H9 (cell line): ENCODE measurements around the gene NKD2. TPM values are rescaled to one million over a fixed set of nuclear protein-coding genes. Genes with fewer than 3 reads are reported as not detected.

Experiments used
- DNase-seq: peaks from one replicate; pipeline ENCODE4 v3.0.0-alpha.2; 2017
- H2AFZ ChIP-seq: one replicate; pipeline ENCODE4 v1.6.1; 2013; ENCODE audit warnings: mild to moderate bottlenecking, low read length, control low read depth, moderate library complexity
- H2AK5ac ChIP-seq: 2 replicates; pipeline ENCODE4 v1.6.1; 2013; ENCODE audit warnings: low read length, control low read depth, mixed read lengths; ENCODE audit not compliant: insufficient read length
- H2BK120ac ChIP-seq: one replicate; pipeline ENCODE4 v1.6.1; 2013; ENCODE audit warnings: low read depth, mild to moderate bottlenecking, low read length, control low read depth, inconsistent platforms; ENCODE audit not compliant: poor library complexity, severe bottlenecking
- H2BK12ac ChIP-seq: 2 replicates; pipeline ENCODE4 v1.6.1; 2013; ENCODE audit warnings: low read length, control low read depth, mixed read lengths, low read depth; ENCODE audit not compliant: insufficient read length
- H2BK15ac ChIP-seq: 2 replicates; pipeline ENCODE4 v1.6.1; 2013; ENCODE audit warnings: low read depth, low read length, control low read depth
- H2BK20ac ChIP-seq: one replicate; pipeline ENCODE4 v1.6.1; 2013; ENCODE audit warnings: low read depth, mild to moderate bottlenecking, low read length, control low read depth, inconsistent platforms; ENCODE audit not compliant: poor library complexity, severe bottlenecking
- H2BK5ac ChIP-seq: 2 replicates; pipeline ENCODE4 v1.6.1; 2013; ENCODE audit warnings: low read length, control low read depth, mixed read lengths; ENCODE audit not compliant: insufficient read length
- H3K14ac ChIP-seq: 2 replicates; pipeline ENCODE4 v1.6.1; 2013; ENCODE audit warnings: low read length, control low read depth; ENCODE audit not compliant: insufficient read depth
- H3K18ac ChIP-seq: 2 replicates; pipeline ENCODE4 v1.6.1; 2013; ENCODE audit warnings: low read depth, mild to moderate bottlenecking, mixed read lengths, low read length, control low read depth; ENCODE audit not compliant: insufficient read length
- H3K23ac ChIP-seq: 2 replicates; pipeline ENCODE4 v1.6.1; 2013; ENCODE audit warnings: low read length, control low read depth, mixed read lengths, low read depth; ENCODE audit not compliant: insufficient read length
- H3K23me2 ChIP-seq: 2 replicates; pipeline ENCODE4 v1.6.1; 2013; ENCODE audit warnings: low read depth, mild to moderate bottlenecking, mixed read lengths, low read length, control low read depth; ENCODE audit not compliant: insufficient read length, poor library complexity, severe bottlenecking
- H3K27ac ChIP-seq: 2 replicates; pipeline ENCODE4 v1.5.1; 2013; ENCODE audit warnings: low read length, control low read depth, mixed read lengths, low read depth; ENCODE audit not compliant: insufficient read length
- H3K27me3 ChIP-seq: 2 replicates; pipeline ENCODE4 v1.6.1; 2013; ENCODE audit warnings: low read length, control low read depth, inconsistent platforms; ENCODE audit not compliant: insufficient read depth
- H3K4ac ChIP-seq: 2 replicates; pipeline ENCODE4 v1.6.1; 2013; ENCODE audit warnings: low read depth, mild to moderate bottlenecking, control low read depth, inconsistent platforms, low read length, moderate library complexity
- H3K4me1 ChIP-seq: 2 replicates; pipeline ENCODE4 v1.6.1; 2013; ENCODE audit warnings: low read length, control low read depth, inconsistent platforms; ENCODE audit not compliant: insufficient read depth
- H3K4me2 ChIP-seq: 2 replicates; pipeline ENCODE4 v1.6.1; 2013; ENCODE audit warnings: low read length, control low read depth, mixed read lengths; ENCODE audit not compliant: insufficient read length, insufficient read depth
- H3K56ac ChIP-seq: 2 replicates; pipeline ENCODE4 v1.6.1; 2013; ENCODE audit warnings: low read depth, mild to moderate bottlenecking, mixed read lengths, low read length, control low read depth; ENCODE audit not compliant: insufficient read length
- H3K79me1 ChIP-seq: 2 replicates; pipeline ENCODE4 v1.6.1; 2013; ENCODE audit warnings: low read depth, mild to moderate bottlenecking, moderate library complexity, low read length, control low read depth, inconsistent platforms; ENCODE audit not compliant: insufficient read depth, poor library complexity, severe bottlenecking
- H3K79me2 ChIP-seq: 2 replicates; pipeline ENCODE4 v1.6.1; 2013; ENCODE audit warnings: low read length, control low read depth, inconsistent platforms; ENCODE audit not compliant: insufficient read depth
- H3K9ac ChIP-seq: 2 replicates; pipeline ENCODE4 v1.6.1; 2013; ENCODE audit warnings: low read length, control low read depth, mixed read lengths; ENCODE audit not compliant: insufficient read length; ENCODE audit errors: extremely low read depth
- H3K9me3 ChIP-seq: one replicate; pipeline ENCODE4 v1.6.1; 2013; ENCODE audit warnings: low read depth, low read length, inconsistent platforms; ENCODE audit not compliant: control insufficient read depth
- H3T11ph ChIP-seq: one replicate; pipeline ENCODE4 v1.6.1; 2013; ENCODE audit warnings: mild to moderate bottlenecking, low read length, control low read depth, inconsistent platforms
- H4K20me1 ChIP-seq: one replicate; pipeline ENCODE4 v1.6.1; 2013; ENCODE audit not compliant: control insufficient read depth, insufficient read length, insufficient read depth
- H4K5ac ChIP-seq: 2 replicates; pipeline ENCODE4 v1.6.1; 2013; ENCODE audit warnings: low read depth, mild to moderate bottlenecking, mixed read lengths, low read length, control low read depth; ENCODE audit not compliant: insufficient read length
- H4K8ac ChIP-seq: replicated peaks from 2 replicates; pipeline ENCODE4 v1.6.1; 2013; ENCODE audit warnings: low read length, control low read depth, mixed read lengths, low read depth; ENCODE audit not compliant: insufficient read length
- H4K91ac ChIP-seq: 2 replicates; pipeline ENCODE4 v1.6.1; 2013; ENCODE audit warnings: low read depth, mild to moderate bottlenecking, moderate library complexity, mixed read lengths, low read length, control low read depth; ENCODE audit not compliant: insufficient read length
- H3K27ac Mint-ChIP-seq, 3 experiments: 2 replicates in 2 of 3; 3 replicates in 1 of 3; pipeline ENCODE4 v1.8.0; 2020 to 2021; ENCODE audit warnings: mixed read lengths in 3 of 3, mild to moderate bottlenecking in 1 of 3, moderate library complexity in 1 of 3
- H3K27me3 Mint-ChIP-seq: 2 replicates; pipeline ENCODE4 v1.8.0; 2021; ENCODE audit warnings: low read depth, mild to moderate bottlenecking, moderate library complexity, mixed read lengths
- H3K36me3 Mint-ChIP-seq, 3 experiments: 2 replicates in 2 of 3; 3 replicates in 1 of 3; pipeline ENCODE4 v1.8.0; 2020 to 2021; ENCODE audit warnings: low read depth in 3 of 3, mixed read lengths in 3 of 3; ENCODE audit not compliant: insufficient read depth in 1 of 3
- H3K4me1 Mint-ChIP-seq, 2 experiments: 2 replicates each; pipeline ENCODE4 v1.8.0; 2020; ENCODE audit warnings: mixed read lengths in 2 of 2
- H3K4me3 Mint-ChIP-seq, 2 experiments: 2 replicates in 1 of 2; 3 replicates in 1 of 2; pipeline ENCODE4 v1.8.0; 2020 to 2021; ENCODE audit warnings: mild to moderate bottlenecking in 2 of 2, mixed read lengths in 2 of 2, moderate library complexity in 1 of 2
- H3K9me3 Mint-ChIP-seq, 2 experiments: 2 replicates in 1 of 2; 3 replicates in 1 of 2; pipeline ENCODE4 v1.8.0; 2020; ENCODE audit warnings: mild to moderate bottlenecking in 2 of 2, mixed read lengths in 2 of 2, moderate library complexity in 1 of 2
- WGBS: extraction: QIAGEN DNeasy Blood & Tissue Kit; methylation state at CpG from one replicate; pipeline ENCODE4 v1.1.7; 2013; ENCODE audit warnings: missing lambda C conversion rate, low lambda C conversion rate, mixed read lengths; ENCODE audit not compliant: insufficient read length; ENCODE audit errors: extremely low coverage; 5-methylcytosine and 5-hydroxymethylcytosine counted together
- total RNA-seq: library from RNA; stranded (reverse); gene quantifications from 2 replicates; pipeline ENCODE4 v1.2.1, GENCODE V29; 2021
- TF ChIP-seq, protein P1 (sequence below): fragments of 200-600 bp; sonication (generic); conservative IDR thresholded peaks from 3 replicates; pipeline ENCODE4 v1.8.0; 2021; ENCODE audit warnings: antibody characterized with exemption, mild to moderate bottlenecking

Gene NKD2
- total RNA-seq, 1 experiment from 2014 or later: 7.3 TPM

DNA sequence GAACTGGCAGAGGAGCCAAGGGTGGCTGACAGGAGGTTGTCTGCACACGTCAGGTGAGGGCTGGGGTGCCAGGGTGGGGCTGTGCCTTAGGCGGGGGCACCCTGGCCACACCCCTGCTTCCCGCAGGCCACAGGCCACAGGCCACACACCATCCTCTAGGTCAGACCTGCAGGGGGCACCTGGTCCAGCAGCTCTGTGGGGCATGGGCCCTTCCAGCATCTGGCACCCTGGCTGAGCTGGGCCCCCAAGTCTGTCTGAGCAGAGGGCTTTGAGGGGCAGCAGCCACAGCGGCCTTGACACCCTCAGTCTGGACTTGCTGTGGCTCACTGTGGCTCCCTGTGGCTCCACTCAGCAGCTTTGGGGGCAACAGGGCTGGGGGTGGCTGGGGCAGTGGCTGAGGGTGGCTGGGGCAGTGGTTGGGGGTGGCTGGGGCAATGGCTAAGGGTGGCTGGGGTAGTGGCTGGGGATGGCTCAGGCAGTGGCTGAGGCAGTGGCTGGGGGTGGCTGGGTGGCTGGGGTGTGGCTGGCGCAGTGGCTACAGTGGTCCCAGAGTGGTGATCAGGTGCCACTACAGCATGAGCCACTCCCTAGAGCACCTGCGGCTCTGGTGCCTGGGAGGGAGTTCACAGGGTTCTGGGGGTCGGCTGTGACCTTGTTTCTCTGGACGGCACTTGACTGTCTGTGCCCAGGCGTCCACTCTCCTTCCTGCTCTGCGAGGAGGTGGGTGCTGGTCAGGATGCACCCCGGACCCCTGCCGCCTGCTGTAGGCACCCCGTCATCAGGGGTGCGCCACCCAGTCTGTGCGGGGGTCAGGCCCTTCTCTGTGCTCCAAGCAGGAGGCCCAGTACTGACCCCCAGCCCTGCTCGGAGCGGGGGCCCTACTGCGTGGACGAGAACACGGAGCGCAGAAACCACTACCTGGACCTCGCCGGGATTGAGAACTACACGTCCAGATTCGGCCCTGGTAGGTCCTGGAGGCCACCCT lies 27.1 kb downstream of the NKD2 start:
- no peaks in the 10 kb centered on the region for H3K9me3 ChIP-seq

More for the DNA sequence above, 27.1 kb downstream of the NKD2 start:
- Histone ChIP-seq H4K20me1 (no peaks in the 10 kb centered on the region), H3T11ph (no peak overlapping the region), H2AK5ac (no peak overlapping the region), H2AFZ (no peak overlapping the region), H3K14ac (no peak overlapping the region), H2BK12ac (no peak overlapping the region), H4K91ac (no peak overlapping the region), H3K79me1 (no peaks in the 10 kb centered on the region), H2BK120ac (no peak overlapping the region), H3K23ac (no peak overlapping the region), H3K27ac (no peak overlapping the region), H3K4me2 (no peak overlapping the region), H4K8ac (no peak overlapping the region), H2BK20ac (no peak overlapping the region), H3K79me2 (no peaks in the 10 kb centered on the region), H4K5ac (no peak overlapping the region), H3K23me2 (no peaks in the 10 kb centered on the region), H2BK5ac (no peak overlapping the region), H3K18ac (no peak overlapping the region), H3K4ac (no peak overlapping the region), H3K9ac (no peak overlapping the region), H3K27me3 (no peaks in the 10 kb centered on the region), H3K4me1 (no peaks in the 10 kb centered on the region), H3K56ac (no peak overlapping the region), H2BK15ac (no peak overlapping the region)
- TF ChIP-seq, protein P1, sequence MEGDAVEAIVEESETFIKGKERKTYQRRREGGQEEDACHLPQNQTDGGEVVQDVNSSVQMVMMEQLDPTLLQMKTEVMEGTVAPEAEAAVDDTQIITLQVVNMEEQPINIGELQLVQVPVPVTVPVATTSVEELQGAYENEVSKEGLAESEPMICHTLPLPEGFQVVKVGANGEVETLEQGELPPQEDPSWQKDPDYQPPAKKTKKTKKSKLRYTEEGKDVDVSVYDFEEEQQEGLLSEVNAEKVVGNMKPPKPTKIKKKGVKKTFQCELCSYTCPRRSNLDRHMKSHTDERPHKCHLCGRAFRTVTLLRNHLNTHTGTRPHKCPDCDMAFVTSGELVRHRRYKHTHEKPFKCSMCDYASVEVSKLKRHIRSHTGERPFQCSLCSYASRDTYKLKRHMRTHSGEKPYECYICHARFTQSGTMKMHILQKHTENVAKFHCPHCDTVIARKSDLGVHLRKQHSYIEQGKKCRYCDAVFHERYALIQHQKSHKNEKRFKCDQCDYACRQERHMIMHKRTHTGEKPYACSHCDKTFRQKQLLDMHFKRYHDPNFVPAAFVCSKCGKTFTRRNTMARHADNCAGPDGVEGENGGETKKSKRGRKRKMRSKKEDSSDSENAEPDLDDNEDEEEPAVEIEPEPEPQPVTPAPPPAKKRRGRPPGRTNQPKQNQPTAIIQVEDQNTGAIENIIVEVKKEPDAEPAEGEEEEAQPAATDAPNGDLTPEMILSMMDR: no peak
- WGBS: no CpG with 5 or more reads among the region's 25 CpGs
- H3K27me3 Mint-ChIP-seq: peaks cover 2% of the 10 kb centered on the region; the same call in 1 of the 2 replicates
- DNase-seq: no peak
- H3K27ac Mint-ChIP-seq: no peak overlapping the region
- H3K9me3 Mint-ChIP-seq: peaks cover 9% of the 10 kb centered on the region in 2 experiments; a peak in 3 of 5 replicates
- no peak overlapping the region for H3K4me3 Mint-ChIP-seq
- peaks cover 9 to 17% (median 10%) of the 10 kb centered on the region in 3 experiments for H3K36me3 Mint-ChIP-seq
- peaks cover 6 to 9% of the 10 kb centered on the region in 2 experiments; a peak in 3 of 4 replicates for H3K4me1 Mint-ChIP-seq
